Sigmoid colon (tissue), 4 donors: ENCODE measurements around the gene THBS1.

Experiments
- EP300 ChIP-seq, 4 donors: sonication (generic); formaldehyde crosslinking; IDR thresholded peaks; one replicate each; pipeline ENCODE4 v1.6.1; 2017; ENCODE audit warnings: antibody characterized with exemption in 4 of 4
- POLR2A ChIP-seq, 2 donors: fragments of 450-650 bp; IDR thresholded peaks; one replicate each; pipeline ENCODE4 v1.6.1; 2016; ENCODE audit warnings: antibody characterized with exemption in 2 of 2, mild to moderate bottlenecking in 2 of 2, moderate library complexity in 2 of 2
- POLR2AphosphoS5 ChIP-seq, 4 donors: sonication (generic); formaldehyde crosslinking; IDR thresholded peaks; one replicate each; pipeline ENCODE4 v1.6.1; 2017; ENCODE audit warnings: antibody characterized with exemption in 4 of 4
- TF ChIP-seq, protein P1 (sequence below), 4 experiments: fragments of 450-650 bp in 3 of 4; fragments of 200-600 bp in 1 of 4; IDR thresholded peaks; one replicate each; pipeline ENCODE4 v1.5.1; 2016 to 2019; ENCODE audit warnings: antibody characterized with exemption in 4 of 4, mild to moderate bottlenecking in 3 of 4, moderate library complexity in 2 of 4

DNA sequence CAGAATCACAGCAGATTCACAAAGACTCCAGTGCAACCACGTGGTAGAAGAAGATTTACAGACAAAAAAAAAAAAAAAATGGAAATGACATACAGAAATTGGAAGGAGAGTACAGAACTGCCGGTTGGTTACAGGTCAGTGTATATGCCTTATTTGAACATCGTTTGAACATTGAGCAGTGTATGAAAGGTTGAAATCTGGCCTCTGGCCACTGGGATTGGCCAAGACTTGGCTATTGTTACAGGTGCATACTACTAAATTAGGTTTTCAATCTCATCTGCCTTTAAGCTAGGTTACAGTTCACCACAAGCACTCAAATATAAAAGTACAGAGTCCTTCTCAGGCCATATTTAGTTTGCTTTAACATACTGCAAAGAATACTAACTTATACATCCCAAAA, 59.8 kb downstream of the THBS1 start:
- TF ChIP-seq, protein P1, sequence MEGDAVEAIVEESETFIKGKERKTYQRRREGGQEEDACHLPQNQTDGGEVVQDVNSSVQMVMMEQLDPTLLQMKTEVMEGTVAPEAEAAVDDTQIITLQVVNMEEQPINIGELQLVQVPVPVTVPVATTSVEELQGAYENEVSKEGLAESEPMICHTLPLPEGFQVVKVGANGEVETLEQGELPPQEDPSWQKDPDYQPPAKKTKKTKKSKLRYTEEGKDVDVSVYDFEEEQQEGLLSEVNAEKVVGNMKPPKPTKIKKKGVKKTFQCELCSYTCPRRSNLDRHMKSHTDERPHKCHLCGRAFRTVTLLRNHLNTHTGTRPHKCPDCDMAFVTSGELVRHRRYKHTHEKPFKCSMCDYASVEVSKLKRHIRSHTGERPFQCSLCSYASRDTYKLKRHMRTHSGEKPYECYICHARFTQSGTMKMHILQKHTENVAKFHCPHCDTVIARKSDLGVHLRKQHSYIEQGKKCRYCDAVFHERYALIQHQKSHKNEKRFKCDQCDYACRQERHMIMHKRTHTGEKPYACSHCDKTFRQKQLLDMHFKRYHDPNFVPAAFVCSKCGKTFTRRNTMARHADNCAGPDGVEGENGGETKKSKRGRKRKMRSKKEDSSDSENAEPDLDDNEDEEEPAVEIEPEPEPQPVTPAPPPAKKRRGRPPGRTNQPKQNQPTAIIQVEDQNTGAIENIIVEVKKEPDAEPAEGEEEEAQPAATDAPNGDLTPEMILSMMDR (IDR thresholded peaks at IDR 0.05): no peak
- TF ChIP-seq EP300 (IDR thresholded peaks at IDR 0.05) (no peak), POLR2A (IDR thresholded peaks at IDR 0.05) (no peak), POLR2AphosphoS5 (IDR thresholded peaks at IDR 0.05) (no peak)
